ENCODE measurements around the gene CD2BP2.
"Not testable (repeated sequence)": the region's sequence is repeated elsewhere in the genome, so short reads cannot be mapped to it uniquely, and the experiment has no call there.

Gene CD2BP2

GRCh38 chr16:30358990-30359870 lies 4.1 kb upstream of the CD2BP2 start:
- no peak for DNase-seq

GRCh38 chr16:30358577-30358936 lies 3.4 kb upstream of the CD2BP2 start:
- DNase-seq = no peak

- DNase-seq = no peak
These were observed 2.8 kb upstream of the CD2BP2 start for GRCh38 chr16:30357715-30358576.

GRCh38 chr16:30357085-30357714 lies 2.1 kb upstream of the CD2BP2 start:
- DNase-seq = no peak

- no peak for DNase-seq
These were observed 1.4 kb upstream of the CD2BP2 start for GRCh38 chr16:30356401-30357084.

GRCh38 chr16:30355954-30356308 lies 823 bp upstream of the CD2BP2 start:
- no peak for DNase-seq

GRCh38 chr16:30354423-30355143 lies 525 bp downstream of the CD2BP2 start:
- no peak for DNase-seq

- DNase-seq = no peak
These were observed 1.5 kb downstream of the CD2BP2 start for GRCh38 chr16:30353438-30354129.

- DNase-seq = no peak
These were observed 2.4 kb downstream of the CD2BP2 start for GRCh38 chr16:30352488-30353401.

GRCh38 chr16:30351586-30352419 lies 3.3 kb downstream of the CD2BP2 start:
- DNase-seq = no peak

GRCh38 chr16:30351001-30351441 lies 4.1 kb downstream of the CD2BP2 start:
- no peak for DNase-seq

GRCh38 chr16:30350134-30350871 lies 4.8 kb downstream of the CD2BP2 start:
- DNase-seq = peak; percentile 47

- no peak for DNase-seq
These were observed 5.4 kb downstream of the CD2BP2 start for GRCh38 chr16:30349675-30350074.

GRCh38 chr16:30348929-30349328 lies 6.2 kb downstream of the CD2BP2 start:
- DNase-seq = no peak

GRCh38 chr16:30348113-30348512 lies 7.0 kb downstream of the CD2BP2 start:
- DNase-seq = no peak

- no peak for DNase-seq
These were observed 8.8 kb downstream of the CD2BP2 start for GRCh38 chr16:30346286-30346685.

- not testable (repeated sequence) for DNase-seq
These were observed 11.7 kb downstream of the CD2BP2 start for GRCh38 chr16:30343491-30343820.

- no peak for DNase-seq
These were observed 12.2 kb downstream of the CD2BP2 start for GRCh38 chr16:30342751-30343490.
